K562 (cell line): ENCODE measurements around the gene MED19. TPM values are rescaled to one million over a fixed set of nuclear protein-coding genes. Genes with fewer than 3 reads are reported as not detected.

Experiments
- ATAC-seq: fragments of 200-7000 bp; cut with Tn5 transposase; 3 replicates; pipeline ENCODE4 v1.9.1; 2020; ENCODE audit warnings: moderate library complexity
- BruUV-seq: library from RNA; stranded (reverse); fragments of 400-500 nt; replicated peaks from 2 replicates; lab custom pipeline; 2021; lab: Mats Ljungman, UMichigan
- CTCF ChIA-PET: fragments of 300-600 bp; formaldehyde crosslinking; extraction: SDS; loops from one replicate; lab custom pipeline; 2021; ENCODE audit warnings: low intra/inter-chr PET ratio; lab: Yijun Ruan, JAX
- POLR2A ChIA-PET: fragments of 300-600, 350-650 bp; sonication (Branson Sonifier 250); formaldehyde crosslinking; extraction: SDS; loops from one replicate; lab custom pipeline; 2021; ENCODE audit warnings: antibody characterized with exemption, inconsistent platforms; lab: Yijun Ruan, JAX
- DNase-seq, 4 experiments: peaks; one replicate each; pipeline versions ENCODE4 v3.0.0 to v3.0.0-alpha.2; 2011 to 2018; ENCODE audit warnings: low spot score in 3 of 4, mixed read lengths in 3 of 4; ENCODE audit errors: extremely low read depth in 1 of 4
- FAIRE-seq: peaks from 2 replicates; lab custom pipeline; 2011; peaks lifted over from hg19 to GRCh38; lab: Jason Lieb, UNC
- H2AFZ ChIP-seq: 2 replicates; pipeline ENCODE4 v1.6.0; 2011; ENCODE audit warnings: low read depth, low read length, control low read depth, inconsistent platforms
- H3K27ac ChIP-seq: fragments of 200-600 bp; 3 replicates; pipeline ENCODE4 v1.8.0; 2011; ENCODE audit warnings: low read depth, mild to moderate bottlenecking, control low read depth, inconsistent platforms, low read length, moderate library complexity, mixed read lengths; ENCODE audit errors: extremely low read depth
- H3K27me3 ChIP-seq, 2 experiments: fragments of 300-600 bp in 1 of 2; 2 replicates in 1 of 2; 3 replicates in 1 of 2; pipeline versions ENCODE4 v1.6.0 to v1.8.0; 2011; ENCODE audit warnings: inconsistent platforms in 2 of 2, low read length in 2 of 2, mild to moderate bottlenecking in 1 of 2, mixed read lengths in 1 of 2, moderate library complexity in 1 of 2; ENCODE audit not compliant: control insufficient read depth in 2 of 2, insufficient read depth in 2 of 2
- H3K36me3 ChIP-seq: fragments of 300-600 bp; 3 replicates; pipeline ENCODE4 v1.8.0; 2011; ENCODE audit warnings: mild to moderate bottlenecking, low read length, inconsistent platforms; ENCODE audit not compliant: control insufficient read depth, insufficient read depth
- H3K4me1 ChIP-seq, 2 experiments: fragments of 200-600 bp in 1 of 2; replicated peaks in 1 of 2; 2 replicates in 1 of 2; 3 replicates in 1 of 2; pipeline versions ENCODE4 v1.5.1 to v1.8.0; 2011; ENCODE audit warnings: inconsistent platforms in 2 of 2, low read length in 2 of 2, mild to moderate bottlenecking in 1 of 2, mixed read lengths in 1 of 2, moderate library complexity in 1 of 2; ENCODE audit not compliant: control insufficient read depth in 2 of 2, insufficient read depth in 2 of 2
- H3K4me2 ChIP-seq: 2 replicates; pipeline ENCODE4 v1.6.1; 2011; ENCODE audit warnings: low read length, control low read depth, inconsistent platforms, mixed read lengths; ENCODE audit not compliant: insufficient read depth
- H3K4me3 ChIP-seq: fragments of 200-600 bp; sonication (generic), shearing (Covaris generic); 2 replicates; pipeline ENCODE4 v1.5.1; 2016; ENCODE audit warnings: control low read depth, inconsistent platforms
- H3K79me2 ChIP-seq: fragments of 200-600 bp; 3 replicates; pipeline ENCODE4 v1.8.0; 2011; ENCODE audit warnings: low read length, inconsistent platforms; ENCODE audit not compliant: control insufficient read depth, insufficient read depth
- H3K9ac ChIP-seq, 2 experiments: 2 replicates each; pipeline versions ENCODE4 v1.6.0 to v1.6.1; 2011; ENCODE audit warnings: low read depth in 2 of 2, low read length in 2 of 2, control low read depth in 1 of 2, inconsistent platforms in 1 of 2, mild to moderate bottlenecking in 1 of 2, mixed read lengths in 1 of 2; ENCODE audit not compliant: insufficient read depth in 1 of 2
- H3K9me1 ChIP-seq: one replicate; pipeline ENCODE4 v1.6.0; 2011; ENCODE audit warnings: inconsistent platforms, mild to moderate bottlenecking, low read length, moderate library complexity; ENCODE audit not compliant: control insufficient read depth, insufficient read depth
- H3K9me3 ChIP-seq: replicated peaks from 2 replicates; pipeline ENCODE4 v1.5.1; 2011; ENCODE audit warnings: low read depth, low read length, inconsistent platforms; ENCODE audit not compliant: control insufficient read depth, insufficient read depth
- H4K20me1 ChIP-seq: replicated peaks from 2 replicates; pipeline ENCODE4 v1.6.1; 2011; ENCODE audit warnings: low read length, inconsistent platforms, mixed read lengths; ENCODE audit not compliant: control insufficient read depth, insufficient read depth
- ATF7 ChIP-seq: fragments of 450-650 bp; IDR thresholded peaks from 2 replicates; pipeline ENCODE4 v1.7.1; 2014; ENCODE audit warnings: mild to moderate bottlenecking, moderate library complexity
- CHD4 ChIP-seq: fragments of 200-600 bp; sonication (generic); IDR thresholded peaks from 3 replicates; pipeline ENCODE4 v1.6.1; 2012; ENCODE audit warnings: low read depth, mild to moderate bottlenecking, mixed read lengths, low read length, inconsistent platforms; ENCODE audit not compliant: insufficient read depth, insufficient replicate concordance, poor library complexity, severe bottlenecking
- HDAC3 ChIP-seq: fragments of 450-650 bp; IDR thresholded peaks from 2 replicates; pipeline ENCODE4 v1.6.1; 2018; ENCODE audit warnings: borderline replicate concordance, mild to moderate bottlenecking, moderate library complexity; ENCODE audit not compliant: partially characterized antibody
- JUN ChIP-seq, 2 experiments: sonication (generic) in 1 of 2; formaldehyde crosslinking in 1 of 2; IDR thresholded peaks; 2 replicates each; pipeline versions ENCODE4 v1.6.1 to v1.8.0; 2012 to 2022; ENCODE audit warnings: borderline replicate concordance in 2 of 2, mild to moderate bottlenecking in 2 of 2, improper control_type of control experiment in 1 of 2, low read depth in 1 of 2, low read length in 1 of 2, missing genetic modification reagents in 1 of 2
- NUFIP1 ChIP-seq: fragments of 450-650 bp; IDR thresholded peaks from 2 replicates; pipeline ENCODE4 v1.6.1; 2018; ENCODE audit not compliant: partially characterized antibody
- POLR3G ChIP-seq: IDR thresholded peaks from 2 replicates; pipeline ENCODE4 v1.6.1; 2011; ENCODE audit not compliant: insufficient read length, insufficient replicate concordance; ENCODE audit errors: extremely low read depth
- ZNF140 ChIP-seq: fragments of 250-450 bp; sonication (Bioruptor Pico); IDR thresholded peaks from 2 replicates; pipeline ENCODE4 v1.8.0; 2021; ENCODE audit warnings: moderate library complexity, mild to moderate bottlenecking, inconsistent platforms
- ZNF165 ChIP-seq: fragments of 250-450 bp; sonication (Bioruptor Pico); IDR thresholded peaks from 2 replicates; pipeline ENCODE4 v1.4.0; 2020; ENCODE audit warnings: borderline replicate concordance
- ZNF75A ChIP-seq: fragments of 450-650 bp; formaldehyde crosslinking; IDR thresholded peaks from 2 replicates; pipeline ENCODE4 v1.4.0; 2020; ENCODE audit warnings: mild to moderate bottlenecking
- WGBS: fragments of 100-300 bp; shearing (Covaris generic); methylation state at CpG from one replicate; pipeline ENCODE4 v1.1.6; 2016; ENCODE audit warnings: low coverage, mixed read lengths; ENCODE audit not compliant: insufficient coverage; ENCODE audit errors: missing lambda C conversion rate; 5-methylcytosine and 5-hydroxymethylcytosine counted together
- in situ Hi-C: fragments of 300-500 bp; cut with MboI; formaldehyde crosslinking; loops from 4 replicates; pipeline ENCODE4 v1.15.0; 2018; ENCODE audit warnings: inconsistent platforms, mixed read lengths
- intact Hi-C: fragments of 100-400 bp; cut with micrococcal nuclease; formaldehyde crosslinking; loops from 2 replicates; pipeline ENCODE4 v1.14.2; 2022
- polyA plus RNA-seq, 8 experiments: library from polyadenylated mRNA; depleted of rRNA in 4 of 8; stranded (reverse) in 5 of 8; unstranded in 3 of 8; fragments of >200 nt; fragmentation: Nextera tagmentation in 2 of 8; fragmentation: Illumina TruSeq in 1 of 8; extraction: Ambion mirVana in 2 of 8; extraction: Trizol in 1 of 8; gene quantifications; 2 replicates each; pipeline versions ENCODE4 v1.2.1 to v1.2.3, GENCODE V29; 2011 to 2014; ENCODE audit warnings: inconsistent platforms in 1 of 8, missing spikeins in 1 of 8
- total RNA-seq, 7 experiments: library from RNA; depleted of rRNA in 6 of 7; stranded (reverse); fragments of >200 nt in 6 of 7; fragmentation: Illumina TruSeq in 2 of 7; extraction: Trizol in 2 of 7; gene quantifications; 2 replicates each; pipeline versions ENCODE4 v1.2.1 to v1.2.3, GENCODE V29; 2011 to 2021; ENCODE audit warnings: low replicate concordance in 1 of 7
- TF ChIP-seq, protein P1 (sequence below): fragments of 200-600 bp; sonication (generic); IDR thresholded peaks from one replicate; pipeline ENCODE4 v1.6.1; 2012; ENCODE audit warnings: mild to moderate bottlenecking, low read depth, low read length, inconsistent platforms

The MED19 gene
- total and polyA plus RNA-seq, 9 of the 15 experiments (the other 6 are each of a cell fraction or from before 2014, with no cell fraction given), result 7.3 to 23.5 (median 15.0) TPM

DNA sequence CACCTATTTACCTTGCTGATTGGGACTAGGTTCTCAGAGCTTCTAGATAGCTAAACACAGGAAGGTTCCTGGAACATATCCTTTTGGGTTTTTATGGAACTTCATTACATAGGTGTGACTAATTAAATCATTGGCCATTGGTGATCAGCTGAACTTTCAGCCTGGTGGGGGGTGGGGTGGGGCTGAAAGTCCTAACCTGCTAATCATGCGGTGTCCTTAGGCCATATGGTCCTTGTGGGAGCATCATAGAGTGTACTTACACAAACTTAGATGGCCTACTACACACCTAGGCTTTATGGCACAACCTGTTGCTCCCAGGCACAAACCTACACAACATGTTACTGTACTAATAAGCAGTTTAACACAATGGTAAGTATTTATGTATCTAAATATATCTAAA, 20.6 kb upstream of the MED19 start:
- peaks cover 7% of the 10 kb centered on the region for H4K20me1 ChIP-seq
- H3K9me3 ChIP-seq, result no peaks in the 10 kb centered on the region
- FAIRE-seq (no peak), ATAC-seq (0 out of 3 replicates have a peak, but pooled peaks have one; percentile 13), DNase-seq (no peak)
- H3K36me3 ChIP-seq, result peaks cover 70% of the 10 kb centered on the region
- TF ChIP-seq JUN (IDR thresholded peaks at IDR 0.05; ENCODE audit: borderline replicate concordance, low read depth, low read length) (no peak), JUN (CRISPR knock-in tag; IDR thresholded peaks at IDR 0.05; ENCODE audit: borderline replicate concordance) (no peak), CHD4 (no peak), NUFIP1 (no peak), ZNF140 (no peak), ATF7 (no peak), ZNF165 (CRISPR knock-in tag) (no peak), ZNF75A (CRISPR knock-in tag) (no peak), HDAC3 (no peak), POLR3G (no peak)
- TF ChIP-seq, protein P1, sequence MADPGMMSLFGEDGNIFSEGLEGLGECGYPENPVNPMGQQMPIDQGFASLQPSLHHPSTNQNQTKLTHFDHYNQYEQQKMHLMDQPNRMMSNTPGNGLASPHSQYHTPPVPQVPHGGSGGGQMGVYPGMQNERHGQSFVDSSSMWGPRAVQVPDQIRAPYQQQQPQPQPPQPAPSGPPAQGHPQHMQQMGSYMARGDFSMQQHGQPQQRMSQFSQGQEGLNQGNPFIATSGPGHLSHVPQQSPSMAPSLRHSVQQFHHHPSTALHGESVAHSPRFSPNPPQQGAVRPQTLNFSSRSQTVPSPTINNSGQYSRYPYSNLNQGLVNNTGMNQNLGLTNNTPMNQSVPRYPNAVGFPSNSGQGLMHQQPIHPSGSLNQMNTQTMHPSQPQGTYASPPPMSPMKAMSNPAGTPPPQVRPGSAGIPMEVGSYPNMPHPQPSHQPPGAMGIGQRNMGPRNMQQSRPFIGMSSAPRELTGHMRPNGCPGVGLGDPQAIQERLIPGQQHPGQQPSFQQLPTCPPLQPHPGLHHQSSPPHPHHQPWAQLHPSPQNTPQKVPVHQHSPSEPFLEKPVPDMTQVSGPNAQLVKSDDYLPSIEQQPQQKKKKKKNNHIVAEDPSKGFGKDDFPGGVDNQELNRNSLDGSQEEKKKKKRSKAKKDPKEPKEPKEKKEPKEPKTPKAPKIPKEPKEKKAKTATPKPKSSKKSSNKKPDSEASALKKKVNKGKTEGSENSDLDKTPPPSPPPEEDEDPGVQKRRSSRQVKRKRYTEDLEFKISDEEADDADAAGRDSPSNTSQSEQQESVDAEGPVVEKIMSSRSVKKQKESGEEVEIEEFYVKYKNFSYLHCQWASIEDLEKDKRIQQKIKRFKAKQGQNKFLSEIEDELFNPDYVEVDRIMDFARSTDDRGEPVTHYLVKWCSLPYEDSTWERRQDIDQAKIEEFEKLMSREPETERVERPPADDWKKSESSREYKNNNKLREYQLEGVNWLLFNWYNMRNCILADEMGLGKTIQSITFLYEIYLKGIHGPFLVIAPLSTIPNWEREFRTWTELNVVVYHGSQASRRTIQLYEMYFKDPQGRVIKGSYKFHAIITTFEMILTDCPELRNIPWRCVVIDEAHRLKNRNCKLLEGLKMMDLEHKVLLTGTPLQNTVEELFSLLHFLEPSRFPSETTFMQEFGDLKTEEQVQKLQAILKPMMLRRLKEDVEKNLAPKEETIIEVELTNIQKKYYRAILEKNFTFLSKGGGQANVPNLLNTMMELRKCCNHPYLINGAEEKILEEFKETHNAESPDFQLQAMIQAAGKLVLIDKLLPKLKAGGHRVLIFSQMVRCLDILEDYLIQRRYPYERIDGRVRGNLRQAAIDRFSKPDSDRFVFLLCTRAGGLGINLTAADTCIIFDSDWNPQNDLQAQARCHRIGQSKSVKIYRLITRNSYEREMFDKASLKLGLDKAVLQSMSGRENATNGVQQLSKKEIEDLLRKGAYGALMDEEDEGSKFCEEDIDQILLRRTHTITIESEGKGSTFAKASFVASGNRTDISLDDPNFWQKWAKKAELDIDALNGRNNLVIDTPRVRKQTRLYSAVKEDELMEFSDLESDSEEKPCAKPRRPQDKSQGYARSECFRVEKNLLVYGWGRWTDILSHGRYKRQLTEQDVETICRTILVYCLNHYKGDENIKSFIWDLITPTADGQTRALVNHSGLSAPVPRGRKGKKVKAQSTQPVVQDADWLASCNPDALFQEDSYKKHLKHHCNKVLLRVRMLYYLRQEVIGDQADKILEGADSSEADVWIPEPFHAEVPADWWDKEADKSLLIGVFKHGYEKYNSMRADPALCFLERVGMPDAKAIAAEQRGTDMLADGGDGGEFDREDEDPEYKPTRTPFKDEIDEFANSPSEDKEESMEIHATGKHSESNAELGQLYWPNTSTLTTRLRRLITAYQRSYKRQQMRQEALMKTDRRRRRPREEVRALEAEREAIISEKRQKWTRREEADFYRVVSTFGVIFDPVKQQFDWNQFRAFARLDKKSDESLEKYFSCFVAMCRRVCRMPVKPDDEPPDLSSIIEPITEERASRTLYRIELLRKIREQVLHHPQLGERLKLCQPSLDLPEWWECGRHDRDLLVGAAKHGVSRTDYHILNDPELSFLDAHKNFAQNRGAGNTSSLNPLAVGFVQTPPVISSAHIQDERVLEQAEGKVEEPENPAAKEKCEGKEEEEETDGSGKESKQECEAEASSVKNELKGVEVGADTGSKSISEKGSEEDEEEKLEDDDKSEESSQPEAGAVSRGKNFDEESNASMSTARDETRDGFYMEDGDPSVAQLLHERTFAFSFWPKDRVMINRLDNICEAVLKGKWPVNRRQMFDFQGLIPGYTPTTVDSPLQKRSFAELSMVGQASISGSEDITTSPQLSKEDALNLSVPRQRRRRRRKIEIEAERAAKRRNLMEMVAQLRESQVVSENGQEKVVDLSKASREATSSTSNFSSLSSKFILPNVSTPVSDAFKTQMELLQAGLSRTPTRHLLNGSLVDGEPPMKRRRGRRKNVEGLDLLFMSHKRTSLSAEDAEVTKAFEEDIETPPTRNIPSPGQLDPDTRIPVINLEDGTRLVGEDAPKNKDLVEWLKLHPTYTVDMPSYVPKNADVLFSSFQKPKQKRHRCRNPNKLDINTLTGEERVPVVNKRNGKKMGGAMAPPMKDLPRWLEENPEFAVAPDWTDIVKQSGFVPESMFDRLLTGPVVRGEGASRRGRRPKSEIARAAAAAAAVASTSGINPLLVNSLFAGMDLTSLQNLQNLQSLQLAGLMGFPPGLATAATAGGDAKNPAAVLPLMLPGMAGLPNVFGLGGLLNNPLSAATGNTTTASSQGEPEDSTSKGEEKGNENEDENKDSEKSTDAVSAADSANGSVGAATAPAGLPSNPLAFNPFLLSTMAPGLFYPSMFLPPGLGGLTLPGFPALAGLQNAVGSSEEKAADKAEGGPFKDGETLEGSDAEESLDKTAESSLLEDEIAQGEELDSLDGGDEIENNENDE, result no peak
- no TSS peak for BruUV-seq
- H3K9ac ChIP-seq, result no peak overlapping the region
- peaks cover 15 to 17% of the 10 kb centered on the region in 2 experiments for H3K4me1 ChIP-seq
- in situ Hi-C loops, result no loop called here
- POLR2A ChIA-PET, result interaction anchor here (0.6 to 1.9 kb wide), 7 partner anchors 9 to 387 kb away, joined by 3 to 7 read pairs (median 4); partner anchors contain the start of gene SELENOH
- H3K4me3 ChIP-seq, result no peak overlapping the region
- H3K9me1 ChIP-seq, result no peaks in the 10 kb centered on the region
- H3K79me2 ChIP-seq, result peaks cover 95% of the 10 kb centered on the region
- peak overlapping the region; percentile 8; the same call in 1 of the 3 replicates for H3K27ac ChIP-seq
- intact Hi-C loops, result no loop called here
- H3K4me2 ChIP-seq, result no peak overlapping the region
- no peaks in the 10 kb centered on the region for H3K27me3 ChIP-seq
- H2AFZ ChIP-seq, result no peak overlapping the region
- CTCF ChIA-PET, result no interaction called here
- 64% methylated on average over 1 of the region's 1 CpG for WGBS
